PFSK-1 (cell line): ENCODE results near the gene KCTD13.

Experiments
- FOXP2 ChIP-seq: optimal IDR thresholded peaks from 2 replicates; pipeline ENCODE3; 2011; ENCODE audit warnings: borderline replicate concordance, control low read depth, inconsistent platforms; ENCODE audit not compliant: insufficient read depth; ENCODE audit errors: extremely low read length, extremely low read depth
- POLR2AphosphoS5 ChIP-seq: IDR thresholded peaks from 2 replicates; pipeline ENCODE4 v1.6.1; 2012; ENCODE audit warnings: low read depth, mild to moderate bottlenecking, control low read depth, low read length, moderate library complexity
- SIN3A ChIP-seq: IDR thresholded peaks from 2 replicates; pipeline ENCODE4 v1.6.1; 2012; ENCODE audit warnings: mild to moderate bottlenecking, low read length, moderate library complexity, borderline replicate concordance; ENCODE audit not compliant: insufficient read depth
- TAF1 ChIP-seq: IDR thresholded peaks from 2 replicates; pipeline ENCODE4 v1.6.1; 2012; ENCODE audit warnings: low read length, control low read depth, borderline replicate concordance; ENCODE audit not compliant: insufficient read depth
- TF ChIP-seq, protein P1 (sequence below), 2 experiments: IDR thresholded peaks; 2 replicates each; pipeline versions ENCODE4 v1.6.1 to v1.8.0; 2011 to 2012; ENCODE audit warnings: low read depth in 2 of 2, low read length in 2 of 2, control low read depth in 1 of 2, inconsistent platforms in 1 of 2, mild to moderate bottlenecking in 1 of 2, moderate library complexity in 1 of 2; ENCODE audit not compliant: insufficient read depth in 1 of 2

DNA sequence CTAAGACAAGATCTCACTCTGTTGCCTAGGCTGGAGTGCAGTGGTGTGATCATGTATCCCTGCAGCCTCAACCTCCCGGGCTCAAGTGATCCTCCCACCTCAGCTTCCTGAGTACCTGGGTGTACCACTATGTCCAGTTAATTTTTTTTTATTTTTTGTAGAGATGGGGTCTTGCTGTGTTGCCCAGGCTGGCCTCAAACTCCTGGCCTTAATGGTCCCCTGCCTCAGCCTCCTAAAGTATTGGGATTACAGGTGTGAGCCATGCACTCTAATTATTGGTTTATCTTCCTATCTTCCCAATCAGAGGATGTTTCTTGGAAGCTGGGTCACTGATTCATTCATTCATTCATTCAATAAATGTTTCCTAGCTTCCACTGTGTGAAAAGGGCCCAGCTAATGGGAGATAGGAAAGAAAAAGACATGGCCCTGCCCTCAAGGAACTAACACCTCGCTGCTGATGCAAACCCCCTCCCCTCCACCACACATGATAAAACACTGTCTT is 17.3 kb downstream of the KCTD13 start:
- TF ChIP-seq SIN3A (no peak), POLR2AphosphoS5 (no peak), TAF1 (no peak), FOXP2 (no peak)
- TF ChIP-seq, protein P1, sequence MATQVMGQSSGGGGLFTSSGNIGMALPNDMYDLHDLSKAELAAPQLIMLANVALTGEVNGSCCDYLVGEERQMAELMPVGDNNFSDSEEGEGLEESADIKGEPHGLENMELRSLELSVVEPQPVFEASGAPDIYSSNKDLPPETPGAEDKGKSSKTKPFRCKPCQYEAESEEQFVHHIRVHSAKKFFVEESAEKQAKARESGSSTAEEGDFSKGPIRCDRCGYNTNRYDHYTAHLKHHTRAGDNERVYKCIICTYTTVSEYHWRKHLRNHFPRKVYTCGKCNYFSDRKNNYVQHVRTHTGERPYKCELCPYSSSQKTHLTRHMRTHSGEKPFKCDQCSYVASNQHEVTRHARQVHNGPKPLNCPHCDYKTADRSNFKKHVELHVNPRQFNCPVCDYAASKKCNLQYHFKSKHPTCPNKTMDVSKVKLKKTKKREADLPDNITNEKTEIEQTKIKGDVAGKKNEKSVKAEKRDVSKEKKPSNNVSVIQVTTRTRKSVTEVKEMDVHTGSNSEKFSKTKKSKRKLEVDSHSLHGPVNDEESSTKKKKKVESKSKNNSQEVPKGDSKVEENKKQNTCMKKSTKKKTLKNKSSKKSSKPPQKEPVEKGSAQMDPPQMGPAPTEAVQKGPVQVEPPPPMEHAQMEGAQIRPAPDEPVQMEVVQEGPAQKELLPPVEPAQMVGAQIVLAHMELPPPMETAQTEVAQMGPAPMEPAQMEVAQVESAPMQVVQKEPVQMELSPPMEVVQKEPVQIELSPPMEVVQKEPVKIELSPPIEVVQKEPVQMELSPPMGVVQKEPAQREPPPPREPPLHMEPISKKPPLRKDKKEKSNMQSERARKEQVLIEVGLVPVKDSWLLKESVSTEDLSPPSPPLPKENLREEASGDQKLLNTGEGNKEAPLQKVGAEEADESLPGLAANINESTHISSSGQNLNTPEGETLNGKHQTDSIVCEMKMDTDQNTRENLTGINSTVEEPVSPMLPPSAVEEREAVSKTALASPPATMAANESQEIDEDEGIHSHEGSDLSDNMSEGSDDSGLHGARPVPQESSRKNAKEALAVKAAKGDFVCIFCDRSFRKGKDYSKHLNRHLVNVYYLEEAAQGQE (IDR thresholded peaks at IDR 0.05; ENCODE audit: insufficient read depth in 1 of 2, low read depth in 2 of 2, low read length in 2 of 2): no peak
